Esophagus (tissue), 2 donors: Measurements from ENCODE around the gene LIN7A. TPM values are rescaled to one million over a fixed set of nuclear protein-coding genes. Genes with fewer than 3 reads are reported as not detected.

Source experiments
- H3K27ac ChIP-seq, 2 donors: one replicate each; pipeline ENCODE4 v1.5.1; 2013; ENCODE audit warnings: low read depth in 2 of 2, mild to moderate bottlenecking in 2 of 2, inconsistent platforms in 1 of 2, low read length in 1 of 2, moderate library complexity in 1 of 2
- H3K27me3 ChIP-seq, 2 donors: one replicate each; pipeline ENCODE4 v1.6.1; 2013; ENCODE audit warnings: low read length in 2 of 2, control low read depth in 1 of 2, mild to moderate bottlenecking in 1 of 2; ENCODE audit not compliant: insufficient read depth in 2 of 2, control insufficient read depth in 1 of 2
- H3K36me3 ChIP-seq, 2 donors: one replicate each; pipeline ENCODE4 v1.6.1; 2013; ENCODE audit warnings: low read length in 1 of 2; ENCODE audit not compliant: control insufficient read depth in 2 of 2, insufficient read depth in 2 of 2
- H3K4me1 ChIP-seq, 2 donors: one replicate each; pipeline ENCODE4 v1.6.1; 2013; ENCODE audit warnings: low read length in 1 of 2; ENCODE audit not compliant: control insufficient read depth in 2 of 2, insufficient read depth in 2 of 2
- H3K4me3 ChIP-seq, 2 donors: one replicate each; pipeline ENCODE4 v1.5.1; 2013; ENCODE audit warnings: low read length in 2 of 2, mild to moderate bottlenecking in 2 of 2, low read depth in 1 of 2, moderate library complexity in 1 of 2
- H3K9me3 ChIP-seq, 2 donors: one replicate each; pipeline ENCODE4 v1.6.1; 2013; ENCODE audit warnings: mild to moderate bottlenecking in 2 of 2, low read depth in 1 of 2, low read length in 1 of 2, moderate library complexity in 1 of 2; ENCODE audit not compliant: control insufficient read depth in 2 of 2, insufficient read depth in 1 of 2
- WGBS, 2 donors: extraction: QIAGEN DNeasy Blood & Tissue Kit; methylation state at CpG; one replicate each; pipeline ENCODE4 v1.1.7; 2013; 5-methylcytosine and 5-hydroxymethylcytosine counted together
- polyA plus RNA-seq, 2 donors: library from polyadenylated mRNA; stranded (reverse); fragments of 200-250 nt; gene quantifications; one replicate each; pipeline ENCODE4 v1.2.3, GENCODE V29; 2013
- donor health status: healthy with polysubstance abuse.
- donor health status: Bipolar disorder and iron deficiency.

Gene LIN7A
- polyA plus RNA-seq, 2 donors: 0.15 to 0.16 TPM

DNA sequence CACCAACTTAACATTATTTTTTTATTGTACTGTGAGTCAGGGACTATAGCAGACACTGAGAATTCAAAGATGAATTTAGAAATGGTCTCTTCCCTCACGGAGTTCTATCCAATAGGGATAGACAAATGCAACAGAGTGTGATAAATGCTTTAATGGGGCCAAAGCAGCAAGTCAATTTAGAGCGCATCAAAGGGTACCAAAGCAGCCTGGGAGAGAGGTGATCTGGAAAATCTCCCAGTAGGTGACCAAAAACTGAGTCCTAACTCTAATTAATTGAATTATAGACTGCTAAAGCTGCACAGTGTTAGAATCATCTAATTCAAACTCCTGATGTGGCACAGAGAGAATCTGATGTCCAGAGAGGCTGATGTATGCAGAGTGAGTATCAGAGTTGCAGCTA lies 2.6 kb downstream of the LIN7A start:
- Histone ChIP-seq H3K4me3 (no peak overlapping the region), H3K9me3 (no peaks in the 10 kb centered on the region), H3K27me3 (peaks cover 0 to 4% of the 10 kb centered on the region in 2 donors), H3K27ac (no peak overlapping the region), H3K36me3 (no peaks in the 10 kb centered on the region), H3K4me1 (peaks cover 0 to 6% of the 10 kb centered on the region in 2 donors)
- 89 to 90% methylated on average over 2 of the region's 2 CpGs for WGBS, 2 donors

DNA sequence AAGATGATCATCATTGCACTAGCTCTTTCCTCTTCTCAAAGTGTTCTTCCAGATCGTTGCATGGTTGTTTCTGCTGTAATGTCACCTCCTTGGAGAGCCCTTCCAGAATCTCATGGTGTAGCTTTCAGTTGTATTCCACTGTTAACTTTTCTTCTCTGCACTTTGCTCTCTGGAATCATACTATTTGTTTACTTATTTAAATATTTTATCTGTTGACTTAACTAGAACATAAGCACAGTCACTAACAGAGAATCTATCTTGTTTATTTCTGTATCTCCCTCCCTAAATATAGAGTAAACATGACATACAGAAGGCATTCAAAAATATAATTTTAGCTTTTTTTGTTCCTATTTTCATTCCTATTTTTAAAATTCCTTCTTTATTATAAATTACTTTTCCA lies 11.8 kb downstream of the LIN7A start:
- 50 to 70% methylated on average over 1 of the region's 1 CpG for WGBS, 2 donors
- H3K4me1 ChIP-seq: no peaks in the 10 kb centered on the region

DNA sequence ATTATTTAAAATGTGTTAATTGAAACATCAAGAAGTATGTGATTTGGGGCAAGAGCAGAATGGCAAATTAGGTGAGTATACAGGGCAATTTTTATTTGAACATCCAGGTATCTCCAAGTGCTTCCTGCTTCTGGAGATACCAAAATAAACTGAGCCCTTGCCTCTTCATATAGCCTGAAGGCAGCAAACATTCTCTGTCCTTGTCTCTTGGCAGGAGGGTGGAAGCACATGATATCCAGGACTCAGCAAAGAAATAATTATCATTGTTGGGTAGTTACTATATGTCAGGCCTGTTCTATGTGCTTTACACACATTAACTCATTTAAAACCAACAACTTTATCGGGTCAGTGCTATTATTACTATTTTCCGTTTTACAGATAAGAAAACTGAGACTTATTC lies 12.5 kb downstream of the LIN7A start:
- Histone ChIP-seq H3K27ac (no peak overlapping the region), H3K27me3 (no peaks in the 10 kb centered on the region), H3K4me1 (no peaks in the 10 kb centered on the region), H3K4me3 (no peak overlapping the region), H3K9me3 (no peaks in the 10 kb centered on the region), H3K36me3 (no peaks in the 10 kb centered on the region)
- WGBS, 2 donors: 83 to 88% methylated on average over 2 of the region's 2 CpGs

More for the DNA sequence above, 11.8 kb downstream of the LIN7A start:
- Histone ChIP-seq H3K36me3 (no peaks in the 10 kb centered on the region), H3K4me3 (no peak overlapping the region), H3K9me3 (no peaks in the 10 kb centered on the region), H3K27ac (no peak overlapping the region), H3K27me3 (no peaks in the 10 kb centered on the region)

DNA sequence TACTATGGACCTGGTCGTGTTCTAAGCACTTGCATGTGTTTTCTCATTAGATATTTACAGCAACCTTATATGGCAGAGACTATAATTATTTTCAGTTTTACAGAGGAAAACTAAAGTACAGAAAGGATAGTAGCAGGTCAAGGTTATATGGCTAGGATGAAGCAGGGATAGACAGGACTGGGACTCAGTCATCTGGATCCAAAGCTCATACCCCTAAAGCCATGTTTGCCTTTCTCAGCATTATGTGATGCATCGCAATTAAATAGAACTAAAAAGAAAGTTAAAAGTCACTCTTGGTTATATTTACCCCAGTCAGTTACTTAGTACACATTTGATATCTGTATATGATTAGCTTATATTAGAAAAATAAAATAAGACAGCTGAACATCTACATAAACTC lies 13.3 kb downstream of the LIN7A start:
- no peak overlapping the region for H3K27ac ChIP-seq
- no peaks in the 10 kb centered on the region for H3K4me1 ChIP-seq
- H3K27me3 ChIP-seq: no peaks in the 10 kb centered on the region
- no peaks in the 10 kb centered on the region for H3K9me3 ChIP-seq
- WGBS, 2 donors: 75 to 83% methylated on average over 2 of the region's 2 CpGs
- no peaks in the 10 kb centered on the region for H3K36me3 ChIP-seq
- no peak overlapping the region for H3K4me3 ChIP-seq

DNA sequence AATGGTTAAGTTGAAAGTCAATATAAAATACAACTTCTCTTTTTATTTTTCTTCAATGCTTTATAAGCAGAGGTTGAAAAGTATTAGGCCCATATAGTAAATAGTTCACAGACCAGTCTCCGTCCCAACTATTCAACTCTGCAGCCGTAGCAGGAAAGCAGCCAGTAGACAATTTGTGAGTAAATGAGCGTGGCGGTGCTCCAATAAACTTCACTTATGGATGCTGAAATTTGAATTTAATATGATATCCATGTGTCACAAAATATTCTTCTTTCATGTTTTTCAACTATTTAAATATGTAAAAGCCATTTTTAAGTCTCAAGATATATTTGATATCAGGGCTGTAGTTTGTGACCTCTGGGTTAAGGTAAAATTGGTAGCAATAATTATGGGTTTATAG lies 17.7 kb downstream of the LIN7A start:
- no peaks in the 10 kb centered on the region for H3K36me3 ChIP-seq
- WGBS, 2 donors: 94 to 95% methylated on average over 4 of the region's 4 CpGs
- H3K27me3 ChIP-seq: no peaks in the 10 kb centered on the region
- no peak overlapping the region for H3K4me3 ChIP-seq
- H3K4me1 ChIP-seq: no peaks in the 10 kb centered on the region
- H3K27ac ChIP-seq: no peak overlapping the region
- no peaks in the 10 kb centered on the region for H3K9me3 ChIP-seq

DNA sequence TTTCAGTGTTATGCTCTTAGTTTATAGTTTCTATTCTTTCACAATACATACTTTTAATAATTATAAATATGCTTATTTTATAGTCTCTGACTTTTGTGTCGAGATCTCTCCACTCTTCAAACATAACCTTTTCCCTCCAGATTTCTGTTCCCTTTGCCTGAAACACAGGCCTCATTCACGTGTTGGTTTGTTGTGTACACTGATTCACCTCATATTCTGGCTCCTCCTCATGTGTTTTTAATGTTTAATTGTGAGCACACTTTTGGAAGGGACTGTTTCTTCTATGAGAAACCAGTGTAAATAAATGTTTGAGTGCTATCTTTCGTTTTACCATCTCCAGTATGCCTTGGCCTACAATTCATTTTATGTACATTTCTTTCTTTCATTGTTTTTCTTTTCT lies 20.1 kb downstream of the LIN7A start:
- Histone ChIP-seq H3K36me3 (no peaks in the 10 kb centered on the region), H3K9me3 (no peaks in the 10 kb centered on the region), H3K27ac (no peak overlapping the region), H3K4me3 (no peak overlapping the region), H3K27me3 (no peaks in the 10 kb centered on the region), H3K4me1 (no peaks in the 10 kb centered on the region)
- WGBS, 2 donors: 71 to 75% methylated on average over 3 of the region's 3 CpGs

DNA sequence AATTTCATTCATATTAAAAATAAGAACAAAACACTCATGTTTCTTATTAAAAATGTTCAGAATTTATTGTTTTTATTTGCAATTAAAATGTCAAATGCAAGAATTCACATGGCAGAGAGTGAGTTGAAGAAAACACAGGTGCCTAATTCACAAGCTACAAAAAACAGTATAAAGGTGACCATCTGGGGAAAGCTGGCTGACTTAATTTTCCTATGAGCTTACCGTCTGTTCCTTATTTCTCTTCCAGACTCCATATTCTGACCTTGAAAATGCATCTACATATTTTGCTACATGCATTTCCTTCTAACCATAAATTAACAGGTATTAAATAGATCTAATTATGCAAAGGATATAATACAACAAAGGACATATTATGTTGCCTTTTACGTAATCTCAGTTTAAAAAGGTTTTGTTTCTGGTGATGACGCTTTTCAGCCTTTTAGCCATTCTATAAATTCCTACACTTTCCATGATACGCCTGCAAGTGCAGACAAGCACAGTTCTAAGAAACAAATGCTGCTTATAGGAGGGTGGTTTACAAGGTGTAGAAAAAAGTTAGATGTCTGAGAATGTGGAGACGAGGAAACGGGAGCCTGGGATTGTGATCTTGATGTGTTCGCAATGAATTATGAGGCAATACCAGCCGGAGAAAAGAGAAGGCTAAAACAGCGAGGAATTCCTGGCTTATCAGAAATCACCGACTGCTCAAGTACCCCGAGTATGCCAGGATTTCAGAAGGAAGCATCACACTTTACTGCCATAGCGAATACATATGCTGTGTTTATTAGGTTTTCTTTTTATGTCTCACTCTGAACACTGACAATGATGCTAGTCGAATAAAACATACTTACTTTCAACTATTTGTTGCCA lies 24.6 kb downstream of the LIN7A start:
- Histone ChIP-seq H3K27ac (no peak overlapping the region), H3K4me1 (no peaks in the 10 kb centered on the region), H3K9me3 (no peaks in the 10 kb centered on the region), H3K4me3 (no peak overlapping the region), H3K36me3 (no peaks in the 10 kb centered on the region), H3K27me3 (no peaks in the 10 kb centered on the region)
- WGBS, 2 donors: 65 to 71% methylated on average over 13 of the region's 13 CpGs

DNA sequence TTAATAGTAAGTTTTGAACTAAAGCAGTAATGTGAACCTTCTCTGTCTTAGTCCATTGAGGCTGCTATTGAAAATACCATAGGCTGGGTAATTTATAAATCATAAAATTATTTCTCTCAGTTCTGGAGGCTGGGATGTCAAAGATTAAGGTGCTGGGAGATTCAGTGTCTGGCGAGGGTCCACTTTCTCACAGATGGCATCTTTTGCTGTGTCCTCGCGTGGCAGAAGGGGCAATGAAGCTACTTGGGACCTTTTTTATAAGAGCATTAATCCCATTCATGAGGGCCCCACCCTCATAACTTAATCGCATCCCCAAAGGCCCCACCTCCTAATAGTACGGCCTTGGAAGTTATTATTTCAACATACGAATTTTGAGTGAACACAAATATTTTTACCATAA lies 28.4 kb downstream of the LIN7A start:
- WGBS, 2 donors: 88 to 92% methylated on average over 6 of the region's 6 CpGs
- no peaks in the 10 kb centered on the region for H3K9me3 ChIP-seq
- no peaks in the 10 kb centered on the region for H3K36me3 ChIP-seq
- no peak overlapping the region for H3K4me3 ChIP-seq
- no peaks in the 10 kb centered on the region for H3K27me3 ChIP-seq
- no peak overlapping the region for H3K27ac ChIP-seq
- no peaks in the 10 kb centered on the region for H3K4me1 ChIP-seq

DNA sequence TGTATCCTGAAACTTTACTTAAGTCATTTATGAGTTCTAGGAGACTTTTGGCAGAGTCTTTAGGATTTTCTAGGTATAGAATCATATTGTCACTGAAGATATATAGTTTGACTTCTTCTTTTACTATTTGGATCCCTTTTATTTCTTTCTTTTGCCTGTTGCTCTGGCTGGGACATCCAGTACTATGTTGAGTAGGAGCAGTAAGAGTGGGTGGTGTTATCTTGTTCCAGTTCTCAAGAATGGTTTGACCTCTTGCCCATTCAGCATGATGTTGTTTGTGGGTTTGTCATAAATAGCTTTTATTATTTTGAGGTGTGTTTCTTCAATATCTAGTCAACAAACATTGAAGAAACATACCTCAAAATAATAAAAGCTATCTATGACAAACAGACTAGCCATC lies 35.0 kb downstream of the LIN7A start:
- H3K4me3 ChIP-seq: no peak overlapping the region
- no peak overlapping the region for H3K27ac ChIP-seq
- no peaks in the 10 kb centered on the region for H3K4me1 ChIP-seq
- no peaks in the 10 kb centered on the region for H3K9me3 ChIP-seq
- no peaks in the 10 kb centered on the region for H3K27me3 ChIP-seq
- no peaks in the 10 kb centered on the region for H3K36me3 ChIP-seq

DNA sequence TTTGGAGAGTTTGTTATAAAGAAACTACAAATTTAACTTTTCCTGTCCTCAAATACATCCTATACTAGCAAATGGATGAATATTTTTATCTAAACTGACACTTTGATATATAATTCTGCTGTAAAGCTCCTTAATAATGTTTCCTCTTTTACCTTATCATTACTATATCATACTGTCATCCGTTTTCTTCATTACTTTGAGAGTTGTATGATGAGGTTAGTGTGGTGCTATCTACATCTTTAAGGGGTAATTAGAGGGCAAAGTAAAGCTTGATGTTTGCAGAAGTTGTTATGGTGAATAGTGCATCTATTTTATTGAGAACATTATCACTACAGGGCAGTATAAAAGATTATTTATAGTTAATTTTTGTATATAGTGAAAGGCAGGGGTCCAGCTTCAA lies 36.1 kb downstream of the LIN7A start:
- WGBS, 2 donors: 39 to 56% methylated on average over 1 of the region's 1 CpG
- Histone ChIP-seq H3K27me3 (no peaks in the 10 kb centered on the region), H3K4me1 (no peaks in the 10 kb centered on the region), H3K27ac (no peak overlapping the region), H3K36me3 (no peaks in the 10 kb centered on the region), H3K4me3 (no peak overlapping the region), H3K9me3 (no peaks in the 10 kb centered on the region)
